Natural killer cell treated with Interleukin-12 subunit alpha and Interleukin-12 subunit beta and Interleukin-15 and Interleukin-18, amount 100 ng/mL, for 72 hours (primary cell): ENCODE data around the gene LBHD1. TPM values are rescaled to one million over a fixed set of nuclear protein-coding genes. Genes with fewer than 3 reads are reported as not detected.

ENCODE experiments used
- total RNA-seq, 2 donors: library from RNA; stranded (reverse); gene quantifications; one replicate each; pipeline ENCODE4 v1.2.3, GENCODE V29; 2022

LBHD1 gene
- total RNA-seq, 2 donors from 2014 or later, result 20.9 to 33.7 TPM

Other genes starting within 250 kb of the LBHD1 start
- 10 to 100 TPM; 49.2 to 60.0 TPM for gene AHNAK, start 125.5 kb downstream of the LBHD1 start, total RNA-seq
- gene EEF1G, start 98.4 kb downstream of the LBHD1 start, total RNA-seq, result 1,000 to 10,000 TPM in 1 of 2 donors, 100 to 1,000 TPM in 1; 898 to 1,016 TPM
- 10 to 100 TPM; 24.1 to 35.7 TPM for gene TUT1, start 80.7 kb downstream of the LBHD1 start, total RNA-seq
- gene MTA2, start 70.4 kb downstream of the LBHD1 start, total RNA-seq, result 100 to 1,000 TPM; 234 to 259 TPM
- gene EML3, start 59.5 kb downstream of the LBHD1 start, total RNA-seq, result 100 to 1,000 TPM; 122 to 205 TPM
- 1 to 10 TPM; 4.5 to 4.6 TPM for gene ROM1, start 59.0 kb downstream of the LBHD1 start, total RNA-seq
- 10 to 100 TPM; 72.8 to 98.7 TPM for gene B3GAT3, start 50.3 kb downstream of the LBHD1 start, total RNA-seq
- 100 to 1,000 TPM; 269 to 297 TPM for gene GANAB, start 25.7 kb downstream of the LBHD1 start, total RNA-seq
- gene INTS5, start 19.0 kb downstream of the LBHD1 start, total RNA-seq, result 10 to 100 TPM; 33.2 to 42.3 TPM
- 100 to 1,000 TPM; 131 to 149 TPM for gene C11orf98, start 7.1 kb downstream of the LBHD1 start, total RNA-seq
- 100 to 1,000 TPM in 1 of 2 donors, 10 to 100 TPM in 1; 30.0 to 121 TPM for gene CSKMT, start 7.0 kb downstream of the LBHD1 start, total RNA-seq
- gene UQCC3, start 594 bp downstream of the LBHD1 start, total RNA-seq, result 1 to 10 TPM; 6.1 to 8.8 TPM
- gene UBXN1, start 6.8 kb upstream of the LBHD1 start, total RNA-seq, result 100 to 1,000 TPM in 1 of 2 donors, 10 to 100 TPM in 1; 91.1 to 124 TPM
- gene LRRN4CL, start 17.3 kb upstream of the LBHD1 start, total RNA-seq, result under 1 TPM; 0.36 to 0.52 TPM
- gene BSCL2, start 35.2 kb upstream of the LBHD1 start, total RNA-seq, result 10 to 100 TPM; 18.7 to 38.3 TPM
- gene GNG3, start 35.4 kb upstream of the LBHD1 start, total RNA-seq, result not detected
- 10 to 100 TPM; 54.6 to 55.5 TPM for gene HNRNPUL2, start 55.2 kb upstream of the LBHD1 start, total RNA-seq
- gene TTC9C, start 56.2 kb upstream of the LBHD1 start, total RNA-seq, result 10 to 100 TPM; 36.8 to 39.4 TPM
- gene ZBTB3, start 81.9 kb upstream of the LBHD1 start, total RNA-seq, result 1 to 10 TPM; 6.5 to 8.1 TPM
- 100 to 1,000 TPM in 1 of 2 donors, 10 to 100 TPM in 1; 93.3 to 127 TPM for gene POLR2G, start 89.3 kb upstream of the LBHD1 start, total RNA-seq
- gene TAF6L, start 99.1 kb upstream of the LBHD1 start, total RNA-seq, result 10 to 100 TPM; 13.9 to 34.1 TPM
- 10 to 100 TPM; 30.5 to 31.1 TPM for gene TMEM179B, start 115.1 kb upstream of the LBHD1 start, total RNA-seq
- 10 to 100 TPM; 13.0 to 20.1 TPM for gene TMEM223, start 119.7 kb upstream of the LBHD1 start, total RNA-seq
- gene NXF1, start 133.2 kb upstream of the LBHD1 start, total RNA-seq, result 100 to 1,000 TPM; 108 to 145 TPM
- 10 to 100 TPM; 32.0 to 53.4 TPM for gene STX5, start 159.8 kb upstream of the LBHD1 start, total RNA-seq
- 1 to 10 TPM in 1 of 2 donors, not detected in 1; 1.0 TPM for gene TEX54, start 160.6 kb upstream of the LBHD1 start, total RNA-seq
- gene WDR74, start 167.3 kb upstream of the LBHD1 start, total RNA-seq, result 100 to 1,000 TPM in 1 of 2 donors, 10 to 100 TPM in 1; 90.4 to 136 TPM
- gene SLC3A2, start 208.6 kb upstream of the LBHD1 start, total RNA-seq, result 100 to 1,000 TPM; 234 to 307 TPM
- gene CHRM1, start 249.1 kb upstream of the LBHD1 start, total RNA-seq, result not detected